ENCODE results near the gene SKIL. TPM values are rescaled to one million over a fixed set of nuclear protein-coding genes. Genes with fewer than 3 reads are reported as not detected.

The SKIL gene
- total and polyA plus RNA-seq, 2 donors (not counting 1 experiment from before 2014, with no cell fraction given) = 7.7 to 145 TPM

DNA sequence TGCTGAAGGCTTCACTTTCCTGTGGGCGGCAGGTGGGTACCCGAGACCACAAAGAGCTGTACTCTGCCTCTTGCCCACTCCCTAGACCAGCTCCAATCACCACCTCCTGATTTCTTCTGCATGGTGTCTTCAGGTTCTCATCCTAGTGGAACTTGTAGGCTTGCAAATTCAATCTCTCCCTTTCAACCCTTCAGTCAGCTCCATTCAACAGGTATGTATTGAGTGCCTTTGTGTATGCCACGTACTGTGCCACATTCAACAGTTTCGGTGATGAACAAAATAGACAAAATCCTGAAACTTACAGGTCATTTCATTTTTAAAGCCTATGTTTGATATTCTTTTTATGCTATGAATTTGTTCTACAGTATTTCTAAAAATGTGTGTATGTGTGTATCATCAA lies 55.8 kb downstream of the SKIL start:
- Mint-ChIP-seq H3K4me1 (peaks cover 4% of the 10 kb centered on the region), H3K9me3 (ENCODE audit: insufficient read depth) (no peaks in the 10 kb centered on the region), H3K4me3 (no peak overlapping the region), H3K27ac (no peak overlapping the region), H3K27me3 (peaks cover 16% of the 10 kb centered on the region)
- ChIA-PET POLR2A (no interaction called here), CTCF (interaction anchor here (1.0 to 10.1 kb wide), 22 partner anchors 14 to 398 kb away, joined by 3 to 120 read pairs (median 5); partner anchors contain the start of gene SKIL)
- H2AFZ ChIP-seq (ENCODE audit: insufficient read depth, low read depth, low read length, poor library complexity, severe bottlenecking) = no peak overlapping the region
- H3K4me1 ChIP-seq (ENCODE audit: control insufficient read depth in 2 of 2, insufficient read depth in 2 of 2, low read length in 2 of 2) = peaks cover 3% of the 10 kb centered on the region in 2 donors
- intact Hi-C loops (cut with micrococcal nuclease) = loop anchor here (5.0 to 10.0 kb wide), 5 partner anchors 41 to 651 kb away; partner anchors contain the start of genes GPR160, LRRC31 and SKIL
- H4K20me1 ChIP-seq (ENCODE audit: control insufficient read depth, insufficient read depth, low read length, poor library complexity, severe bottlenecking) = no peaks in the 10 kb centered on the region
- H3K4me3 ChIP-seq (ENCODE audit: control extremely low read depth in 1 of 5, extremely low read depth in 1 of 5, insufficient read depth in 1 of 5, low read depth in 2 of 5, low read length in 4 of 5) = no peak overlapping the region
- H3K27me3 ChIP-seq (replicated peaks in 1 of 4; ENCODE audit: control extremely low read depth in 1 of 4, control insufficient read depth in 3 of 4, insufficient read depth in 4 of 4, low read length in 3 of 4) = peaks cover 0 to 9% (median 8%) of the 10 kb centered on the region in 4 experiments
- no peaks in the 10 kb centered on the region for H3K79me2 ChIP-seq (ENCODE audit: control insufficient read depth, insufficient read depth, low read length)
- no peak for ATAC-seq (ENCODE audit: low read depth)
- no peaks in the 10 kb centered on the region for H3K9me3 ChIP-seq (ENCODE audit: control extremely low read depth in 1 of 3, control insufficient read depth in 2 of 3, insufficient read depth in 1 of 3, low read length in 2 of 3)
- DNase-seq = no peak
- no peaks in the 10 kb centered on the region for H3K36me3 ChIP-seq (replicated peaks in 1 of 2; ENCODE audit: control extremely low read depth in 1 of 2, control insufficient read depth in 1 of 2, extremely low read depth in 1 of 2, insufficient read depth in 2 of 2, low read length in 1 of 2)
- H3K4me2 ChIP-seq (replicated peaks; ENCODE audit: low read depth, low read length, poor library complexity, severe bottlenecking) = no peak overlapping the region
- H3K27ac ChIP-seq (ENCODE audit: low read length in 2 of 2) = no peak overlapping the region
- WGBS (ENCODE audit: insufficient coverage) = no CpG with 5 or more reads among the region's 4 CpGs
- no peak for TF ChIP-seq EZH2 (IDR thresholded peaks at IDR 0.05; ENCODE audit: borderline replicate concordance, insufficient read depth, low read depth, low read length, poor library complexity, severe bottlenecking)
- TF ChIP-seq, protein P1, sequence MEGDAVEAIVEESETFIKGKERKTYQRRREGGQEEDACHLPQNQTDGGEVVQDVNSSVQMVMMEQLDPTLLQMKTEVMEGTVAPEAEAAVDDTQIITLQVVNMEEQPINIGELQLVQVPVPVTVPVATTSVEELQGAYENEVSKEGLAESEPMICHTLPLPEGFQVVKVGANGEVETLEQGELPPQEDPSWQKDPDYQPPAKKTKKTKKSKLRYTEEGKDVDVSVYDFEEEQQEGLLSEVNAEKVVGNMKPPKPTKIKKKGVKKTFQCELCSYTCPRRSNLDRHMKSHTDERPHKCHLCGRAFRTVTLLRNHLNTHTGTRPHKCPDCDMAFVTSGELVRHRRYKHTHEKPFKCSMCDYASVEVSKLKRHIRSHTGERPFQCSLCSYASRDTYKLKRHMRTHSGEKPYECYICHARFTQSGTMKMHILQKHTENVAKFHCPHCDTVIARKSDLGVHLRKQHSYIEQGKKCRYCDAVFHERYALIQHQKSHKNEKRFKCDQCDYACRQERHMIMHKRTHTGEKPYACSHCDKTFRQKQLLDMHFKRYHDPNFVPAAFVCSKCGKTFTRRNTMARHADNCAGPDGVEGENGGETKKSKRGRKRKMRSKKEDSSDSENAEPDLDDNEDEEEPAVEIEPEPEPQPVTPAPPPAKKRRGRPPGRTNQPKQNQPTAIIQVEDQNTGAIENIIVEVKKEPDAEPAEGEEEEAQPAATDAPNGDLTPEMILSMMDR (IDR thresholded peaks at IDR 0.05) = no peak
- no peak overlapping the region for H3K9ac ChIP-seq (ENCODE audit: low read length)

DNA sequence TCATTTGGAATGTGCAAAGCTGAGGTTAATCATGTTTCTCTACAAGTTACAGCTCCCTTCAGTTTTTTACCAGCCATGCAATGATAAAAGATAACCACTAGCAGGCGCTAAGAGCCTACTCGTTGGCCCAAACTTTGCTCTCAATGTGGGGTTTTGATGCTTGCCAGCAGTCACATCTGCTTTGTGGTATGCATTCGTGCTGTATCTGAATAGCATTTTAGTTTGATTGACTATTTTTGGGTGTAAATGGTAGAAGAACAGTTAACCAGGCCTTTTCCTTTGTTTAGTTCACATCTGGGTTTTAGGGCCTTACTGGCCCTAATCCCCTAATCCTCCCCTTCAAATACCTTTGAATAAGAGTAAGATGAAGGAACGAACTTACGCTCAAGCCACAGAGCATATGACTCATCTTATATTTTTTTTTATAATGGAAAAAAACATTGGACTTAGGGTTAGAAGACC lies 56.7 kb downstream of the SKIL start:
- intact Hi-C loops (cut with micrococcal nuclease) = loop anchor here (1.0 to 10.0 kb wide), 7 partner anchors 42 to 652 kb away; partner anchors contain the start of genes GPR160, LRRC31 and SKIL
- H3K9ac ChIP-seq (ENCODE audit: low read length) = no peak overlapping the region
- Mint-ChIP-seq H3K4me3 (no peak overlapping the region), H3K27me3 (peaks cover 22% of the 10 kb centered on the region), H3K9me3 (ENCODE audit: insufficient read depth) (no peaks in the 10 kb centered on the region), H3K4me1 (peaks cover 10% of the 10 kb centered on the region), H3K27ac (no peak overlapping the region)
- H2AFZ ChIP-seq (ENCODE audit: insufficient read depth, low read depth, low read length, poor library complexity, severe bottlenecking) = no peak overlapping the region
- no peaks in the 10 kb centered on the region for H4K20me1 ChIP-seq (ENCODE audit: control insufficient read depth, insufficient read depth, low read length, poor library complexity, severe bottlenecking)
- WGBS (ENCODE audit: insufficient coverage) = 0% methylated on average over 2 of the region's 5 CpGs
- H3K36me3 ChIP-seq (replicated peaks in 1 of 2; ENCODE audit: control extremely low read depth in 1 of 2, control insufficient read depth in 1 of 2, extremely low read depth in 1 of 2, insufficient read depth in 2 of 2, low read length in 1 of 2) = no peaks in the 10 kb centered on the region
- peaks cover 0 to 18% (median 12%) of the 10 kb centered on the region in 4 experiments for H3K27me3 ChIP-seq (replicated peaks in 1 of 4; ENCODE audit: control extremely low read depth in 1 of 4, control insufficient read depth in 3 of 4, insufficient read depth in 4 of 4, low read length in 3 of 4)
- ChIA-PET CTCF (interaction anchor here (0.6 to 10.1 kb wide), 33 partner anchors 14 to 651 kb away, joined by 3 to 120 read pairs (median 4); partner anchors contain the start of gene SKIL), POLR2A (no interaction called here)
- ATAC-seq (ENCODE audit: low read depth) = peak; percentile 58
- no peaks in the 10 kb centered on the region for H3K79me2 ChIP-seq (ENCODE audit: control insufficient read depth, insufficient read depth, low read length)
- no peak overlapping the region for H3K4me2 ChIP-seq (replicated peaks; ENCODE audit: low read depth, low read length, poor library complexity, severe bottlenecking)
- H3K9me3 ChIP-seq (ENCODE audit: control extremely low read depth in 1 of 3, control insufficient read depth in 2 of 3, insufficient read depth in 1 of 3, low read length in 2 of 3) = peaks cover 0 to 5% (median 0%) of the 10 kb centered on the region in 3 donors
- H3K4me1 ChIP-seq (ENCODE audit: control insufficient read depth in 2 of 2, insufficient read depth in 2 of 2, low read length in 2 of 2) = peaks cover 10 to 11% of the 10 kb centered on the region in 2 donors
- peak; percentile 65 for DNase-seq
- no peak for TF ChIP-seq EZH2 (IDR thresholded peaks at IDR 0.05; ENCODE audit: borderline replicate concordance, insufficient read depth, low read depth, low read length, poor library complexity, severe bottlenecking)
- TF ChIP-seq, protein P1 (IDR thresholded peaks at IDR 0.05) = peak; percentile 92
- H3K27ac ChIP-seq (ENCODE audit: low read length in 2 of 2) = no peak overlapping the region
- no peak overlapping the region for H3K4me3 ChIP-seq (ENCODE audit: control extremely low read depth in 1 of 5, extremely low read depth in 1 of 5, insufficient read depth in 1 of 5, low read depth in 2 of 5, low read length in 4 of 5)
